Cerebellar nuclear complex (tissue), 1 donor: ENCODE results near the gene TFCP2L1.

Experiments used
- DNase-seq, 2 experiments: peaks; one replicate each; lab custom pipeline; 2025; lab: John Stamatoyannopoulos, UW

Gene TFCP2L1

DNA sequence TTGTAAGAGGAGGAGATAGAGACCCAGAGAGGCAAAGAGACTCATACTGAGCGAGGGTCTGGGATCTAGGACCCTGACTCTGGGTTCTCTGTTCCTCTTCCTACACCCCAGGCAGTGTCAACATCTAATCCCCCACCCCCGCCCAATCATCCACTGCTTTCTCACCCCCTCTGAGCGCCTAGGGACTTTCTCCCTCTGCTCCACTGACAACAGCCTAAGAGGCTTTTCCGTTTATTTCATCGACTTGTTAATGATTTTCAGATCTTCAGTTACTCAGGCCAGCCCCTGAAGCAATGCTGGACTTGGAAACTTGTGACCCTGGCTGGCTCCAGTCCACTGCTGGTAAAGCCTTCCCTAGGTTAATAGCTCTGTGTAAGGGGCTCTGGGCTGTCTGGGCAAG, 65.1 kb downstream of the TFCP2L1 start:
- DNase-seq, result no peak

DNA sequence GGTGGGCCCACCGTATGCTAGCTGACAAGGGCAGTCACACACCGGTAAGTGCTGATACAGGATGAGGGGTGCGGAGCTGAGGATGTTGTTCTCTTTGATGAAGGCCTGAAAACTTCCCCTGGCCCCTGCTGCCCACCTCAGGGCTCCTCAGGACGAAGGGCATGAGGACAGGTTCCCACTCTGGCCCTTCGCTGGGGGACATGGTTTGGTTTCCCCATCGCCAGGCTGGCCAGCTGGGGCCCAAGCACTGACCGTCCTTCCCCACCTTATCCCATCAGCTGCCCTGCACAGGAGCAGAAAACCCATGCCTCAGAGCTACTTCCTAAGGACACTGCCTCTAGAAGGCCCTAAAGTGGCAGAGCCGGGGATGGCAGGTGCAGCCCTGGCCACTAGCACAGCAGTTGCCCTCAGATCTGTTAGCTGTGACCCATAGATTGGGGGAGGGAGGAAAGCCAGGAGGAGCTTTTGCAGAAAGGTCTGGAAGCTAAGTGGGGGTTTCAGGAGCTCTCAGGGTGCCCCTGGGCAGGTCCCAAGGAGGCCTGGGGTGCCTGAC, 66.5 kb downstream of the TFCP2L1 start:
- DNase-seq, result no peak

GRCh38 chr2:121217627-121218026, 67.4 kb downstream of the TFCP2L1 start:
- DNase-seq, result no peak

GRCh38 chr2:121214296-121214695, 70.7 kb downstream of the TFCP2L1 start:
- DNase-seq, result no peak

GRCh38 chr2:121213386-121213785, 71.6 kb downstream of the TFCP2L1 start:
- no peak for DNase-seq

GRCh38 chr2:121212661-121213325, 72.2 kb downstream of the TFCP2L1 start:
- DNase-seq, result no peak

DNA sequence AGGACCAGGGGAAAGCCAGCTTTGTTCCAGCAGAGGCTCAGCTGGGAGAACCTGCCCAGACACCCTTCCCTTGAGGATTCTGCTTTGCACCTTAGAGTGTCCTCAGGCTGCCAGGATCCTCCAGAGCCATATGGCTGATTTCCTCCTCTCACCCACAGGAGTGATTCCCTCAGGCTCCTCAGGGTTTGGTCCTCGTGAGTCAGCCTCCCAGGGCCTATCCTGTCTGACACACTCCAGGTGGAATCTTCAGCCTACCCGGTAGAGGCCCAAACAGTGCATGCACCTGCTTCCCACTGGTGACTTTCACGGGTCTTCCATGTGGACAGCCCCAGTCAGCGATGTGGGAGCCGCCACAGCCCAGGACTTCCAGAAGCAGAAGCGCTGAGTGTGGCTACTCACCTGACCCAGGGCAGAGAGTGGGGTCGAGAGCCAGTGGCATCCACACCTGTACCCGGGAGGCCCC, 73.3 kb downstream of the TFCP2L1 start:
- DNase-seq, result no peak

GRCh38 chr2:121211251-121211650, 73.8 kb downstream of the TFCP2L1 start:
- no peak for DNase-seq

- no peak for DNase-seq
Observed at GRCh38 chr2:121210691-121211090, 74.3 kb downstream of the TFCP2L1 start.

- DNase-seq, result no peak
Observed at GRCh38 chr2:121209014-121209610, 75.9 kb downstream of the TFCP2L1 start.

DNA sequence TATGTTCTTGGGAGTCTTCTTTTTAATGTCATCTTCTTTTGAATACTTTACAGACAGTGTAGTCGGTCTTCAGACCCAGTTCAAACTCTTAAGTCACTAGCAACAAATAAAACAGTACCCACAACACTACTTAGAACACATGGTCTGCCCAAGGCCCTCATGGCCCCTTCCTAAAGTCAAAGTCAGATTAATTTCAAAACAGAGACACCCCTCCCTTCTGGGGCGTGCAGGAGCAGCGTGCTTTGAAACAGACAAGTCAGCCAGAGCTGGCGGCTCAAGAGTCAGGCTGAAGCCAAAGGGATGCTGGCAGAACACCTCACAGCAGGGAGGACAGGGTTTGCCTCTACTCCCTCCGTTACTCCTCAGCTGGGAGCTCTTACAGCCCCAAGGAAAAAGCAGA, 77.5 kb downstream of the TFCP2L1 start:
- no peak for DNase-seq

GRCh38 chr2:121205321-121205942, 79.6 kb downstream of the TFCP2L1 start:
- DNase-seq, result no peak

DNA sequence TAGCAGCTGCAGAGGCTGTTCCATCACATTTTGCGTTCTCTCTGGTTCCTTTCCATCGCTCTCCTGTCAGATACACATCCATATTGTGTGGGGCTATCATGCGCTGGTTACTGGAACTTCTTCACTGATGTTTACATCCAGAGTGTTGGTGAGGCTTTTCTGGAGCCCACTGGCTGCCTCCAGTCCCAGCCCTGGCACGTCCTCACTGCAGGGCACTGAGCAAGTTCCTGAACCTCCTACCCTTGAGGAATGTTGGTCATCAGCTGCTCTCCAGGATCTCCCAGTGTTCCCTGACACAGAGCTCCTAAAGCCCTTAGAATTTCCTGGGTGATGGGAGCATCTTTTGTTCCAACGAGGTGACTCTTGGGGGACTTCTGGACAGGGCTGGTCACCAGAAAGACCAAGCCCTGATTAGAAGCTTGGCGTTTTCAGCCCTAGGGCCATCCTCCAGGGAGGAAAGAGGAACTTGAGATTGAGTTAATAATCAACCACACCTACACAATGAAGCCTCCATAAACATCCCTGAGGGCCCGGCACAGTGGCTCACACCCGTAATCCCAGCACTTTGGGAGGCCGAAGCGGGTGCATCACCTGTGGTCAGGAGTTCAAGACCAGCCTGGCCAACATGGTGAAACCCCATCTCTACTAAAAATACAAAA, 81.3 kb downstream of the TFCP2L1 start:
- no peak for DNase-seq

DNA sequence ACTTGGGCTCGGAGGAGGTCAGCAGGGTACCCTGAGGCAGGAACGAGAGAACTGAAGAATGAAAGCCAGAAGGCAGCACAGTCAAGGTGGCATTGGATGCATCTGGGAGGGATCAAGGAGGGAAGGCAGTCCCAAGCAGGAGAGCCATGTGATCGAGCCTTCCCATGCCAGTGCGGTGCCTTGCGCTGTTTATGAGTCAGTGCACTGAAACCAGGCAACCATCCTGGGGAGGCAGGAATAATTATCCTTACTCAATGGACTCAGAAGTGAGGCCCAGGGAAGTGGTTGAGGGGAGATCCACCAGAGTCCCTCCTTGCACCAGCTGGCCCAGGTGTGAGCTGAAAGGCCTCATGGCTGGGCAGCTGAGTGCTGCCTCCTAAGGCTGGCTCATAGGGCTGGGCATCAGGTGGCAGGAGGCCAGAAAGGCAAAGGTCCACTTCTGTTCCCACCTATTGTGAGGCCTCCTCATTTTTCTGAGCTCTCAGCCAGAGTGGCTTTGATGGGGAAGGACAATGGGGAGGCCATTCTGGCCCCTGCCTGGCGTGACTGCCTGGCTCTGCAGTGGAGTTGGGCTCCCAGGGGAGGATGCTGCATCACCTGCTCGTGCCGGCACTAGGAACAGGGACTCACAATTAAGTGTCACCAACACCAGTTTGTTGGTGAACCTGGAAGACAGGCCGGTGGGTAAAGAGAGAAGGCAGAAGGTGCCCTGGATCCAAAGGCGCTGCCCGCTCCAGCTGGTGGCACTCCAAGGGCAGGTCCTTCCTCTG, 82.3 kb downstream of the TFCP2L1 start:
- no peak for DNase-seq

DNA sequence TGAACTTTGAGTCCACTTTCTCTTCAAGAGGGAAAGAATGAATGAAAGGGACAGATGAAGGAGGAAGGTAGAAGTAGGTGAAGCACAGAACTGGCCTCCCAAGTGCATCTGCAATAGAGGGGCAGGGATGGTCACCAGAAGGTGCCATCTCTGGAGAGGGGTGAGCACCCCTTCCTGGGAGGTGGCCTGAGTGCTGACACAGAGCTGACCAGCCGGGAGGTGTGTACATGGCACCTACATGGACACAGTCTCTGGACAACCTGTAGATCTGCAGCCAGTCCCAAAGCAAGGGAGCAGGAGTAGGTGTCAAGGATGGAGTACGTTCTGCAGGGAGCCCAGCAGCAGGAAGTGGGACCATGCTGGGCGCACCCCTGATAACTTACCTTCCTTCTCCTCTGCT, 83.2 kb downstream of the TFCP2L1 start:
- no peak for DNase-seq

DNA sequence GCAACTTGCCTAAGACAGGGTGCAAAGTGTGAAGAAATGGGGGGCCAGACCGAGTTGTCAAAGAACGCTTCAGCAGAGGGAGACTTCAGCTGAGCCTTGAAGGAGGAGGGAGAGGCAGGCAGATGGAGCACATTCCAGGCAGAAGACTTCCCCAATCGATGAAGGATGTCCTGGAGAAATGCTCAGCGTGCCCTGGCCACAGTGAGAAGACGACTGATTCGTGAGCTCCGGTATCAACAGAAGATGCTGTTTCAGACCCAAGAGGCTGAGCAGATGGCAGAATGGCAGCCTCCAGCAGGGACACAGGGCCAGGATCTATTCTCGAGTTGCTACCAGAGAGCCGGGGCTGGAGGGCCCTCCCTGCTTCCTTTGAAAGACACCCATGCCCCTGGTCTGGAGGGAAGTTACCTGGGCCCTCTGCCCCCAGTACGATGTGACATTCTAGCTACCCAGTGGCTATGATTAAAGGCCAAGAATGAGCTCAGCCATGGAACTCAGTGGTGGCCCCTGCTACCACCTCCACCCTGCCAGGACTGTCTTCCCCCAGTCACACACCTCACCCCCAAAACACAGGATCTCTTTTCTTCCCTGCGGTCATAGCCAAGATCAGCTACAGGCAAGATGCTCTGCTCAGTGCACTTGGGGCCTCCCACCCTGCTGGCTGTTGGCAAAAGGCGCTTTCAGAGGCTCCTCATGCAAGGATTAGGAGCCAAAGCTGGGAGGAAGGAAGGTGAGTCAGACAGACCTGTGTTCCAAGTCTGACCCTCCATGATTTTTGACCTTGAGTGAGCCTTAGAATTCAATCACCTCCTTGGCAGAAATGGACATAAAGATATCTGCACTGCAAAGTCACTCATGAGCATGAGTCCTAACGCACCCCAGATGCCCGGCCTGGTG, 84.3 kb downstream of the TFCP2L1 start:
- DNase-seq, result no peak

GRCh38 chr2:121200011-121200347, 85.0 kb downstream of the TFCP2L1 start:
- no peak for DNase-seq

DNA sequence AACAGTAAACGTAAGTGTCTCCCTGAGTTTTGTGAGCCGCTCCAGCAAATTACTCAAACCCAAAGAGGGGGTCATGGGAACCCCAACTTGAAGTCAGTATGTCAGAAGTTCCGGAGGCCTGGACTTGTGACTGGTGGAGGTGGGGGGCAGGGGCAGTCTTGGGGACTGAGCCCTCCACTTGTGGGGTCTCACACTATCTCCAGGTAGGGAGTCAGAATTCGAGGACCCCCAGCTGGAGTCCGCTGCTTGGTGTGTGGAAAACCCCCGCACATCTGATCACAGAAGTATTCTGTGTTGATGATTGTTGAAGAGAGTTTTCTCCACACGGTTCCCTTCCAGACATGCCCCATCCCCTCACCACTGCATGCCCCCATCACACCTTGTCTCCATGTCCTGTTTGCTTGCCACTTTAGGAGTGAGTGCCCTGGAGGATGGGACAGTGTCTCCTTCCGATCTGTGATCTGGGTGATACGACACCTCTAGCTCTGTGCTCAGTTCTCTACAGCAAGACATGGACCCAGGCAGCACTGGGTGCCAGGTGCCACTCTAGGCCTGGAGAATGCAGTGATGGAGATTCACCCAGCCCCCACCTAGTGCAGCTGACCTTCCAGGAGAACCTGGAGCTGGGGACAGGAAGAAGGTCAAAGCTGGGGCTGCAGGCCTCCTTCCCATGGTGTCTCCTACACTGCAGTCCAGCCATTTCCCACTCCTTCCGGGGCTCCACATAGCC, 85.6 kb downstream of the TFCP2L1 start:
- DNase-seq, result no peak

GRCh38 chr2:121197369-121198091, 87.5 kb downstream of the TFCP2L1 start:
- DNase-seq, result no peak

DNA sequence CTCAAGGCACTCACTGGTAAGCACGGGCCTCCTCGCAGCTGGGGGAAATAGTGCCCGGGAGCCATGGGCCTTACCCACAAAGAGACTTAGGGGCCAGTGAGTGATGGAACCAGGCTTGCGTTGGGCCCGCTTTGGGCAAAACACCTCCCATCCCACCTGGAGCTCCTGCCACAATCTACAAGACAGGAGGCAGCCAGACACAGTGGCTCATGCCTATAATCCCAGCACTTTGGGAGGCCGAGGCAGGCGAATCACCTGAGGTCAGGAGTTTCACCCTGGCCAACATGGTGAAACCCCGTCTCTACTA, 88.2 kb downstream of the TFCP2L1 start:
- no peak for DNase-seq
